Daoy (cell line): ENCODE data around the gene KRTAP10-7. TPM values are rescaled to one million over a fixed set of nuclear protein-coding genes. Genes with fewer than 3 reads are reported as not detected.

ENCODE experiments used
- total RNA-seq: library from RNA; depleted of rRNA; stranded (reverse); fragments of >200 nt; shearing (Covaris generic); gene quantifications from 2 replicates; pipeline ENCODE4 v1.2.3, GENCODE V29; 2014; rRNA removed

KRTAP10-7 gene
- total RNA-seq, 1 experiment from 2014 or later = not detected

Other genes starting within 250 kb of the KRTAP10-7 start
- gene TRPM2, start 247.0 kb upstream of the KRTAP10-7 start, total RNA-seq = 4.4 and 9.1 TPM in 2 replicates
- gene LRRC3, start 145.1 kb upstream of the KRTAP10-7 start, total RNA-seq = 0.06 and 0.17 TPM in 2 replicates
- not detected in 2 replicates for gene KRTAP10-1, start 60.4 kb upstream of the KRTAP10-7 start, total RNA-seq
- not detected in 2 replicates for gene KRTAP10-2, start 49.1 kb upstream of the KRTAP10-7 start, total RNA-seq
- gene KRTAP10-3, start 41.8 kb upstream of the KRTAP10-7 start, total RNA-seq = not detected in 2 replicates
- gene KRTAP10-4, start 26.9 kb upstream of the KRTAP10-7 start, total RNA-seq = not detected in 2 replicates
- not detected in 2 replicates for gene KRTAP10-5, start 20.0 kb upstream of the KRTAP10-7 start, total RNA-seq
- not detected in 2 replicates for gene KRTAP10-6, start 8.1 kb upstream of the KRTAP10-7 start, total RNA-seq
- not detected in 2 replicates for gene KRTAP10-8, start 11.5 kb downstream of the KRTAP10-7 start, total RNA-seq
- not detected in 2 replicates for gene KRTAP10-9, start 26.5 kb downstream of the KRTAP10-7 start, total RNA-seq
- not detected in 2 replicates for gene KRTAP10-10, start 36.8 kb downstream of the KRTAP10-7 start, total RNA-seq
- gene KRTAP10-11, start 45.8 kb downstream of the KRTAP10-7 start, total RNA-seq = not detected in 2 replicates
- gene KRTAP12-4, start 54.1 kb downstream of the KRTAP10-7 start, total RNA-seq = not detected in 2 replicates
- not detected in 2 replicates for gene KRTAP12-3, start 57.3 kb downstream of the KRTAP10-7 start, total RNA-seq
- not detected in 2 replicates for gene KRTAP12-2, start 66.3 kb downstream of the KRTAP10-7 start, total RNA-seq
- not detected in 2 replicates for gene KRTAP12-1, start 81.6 kb downstream of the KRTAP10-7 start, total RNA-seq
- gene KRTAP10-12, start 96.6 kb downstream of the KRTAP10-7 start, total RNA-seq = not detected in 2 replicates
- gene TSPEAR, start 111.0 kb downstream of the KRTAP10-7 start, total RNA-seq = not detected in 2 replicates
- gene UBE2G2, start 201.2 kb downstream of the KRTAP10-7 start, total RNA-seq = 90.1 and 152 TPM in 2 replicates
- gene SUMO3, start 217.5 kb downstream of the KRTAP10-7 start, total RNA-seq = 98.9 and 125 TPM in 2 replicates